ENCODE results near the gene SORD. TPM values are rescaled to one million over a fixed set of nuclear protein-coding genes. Genes with fewer than 3 reads are reported as not detected.

SORD gene
- total RNA-seq, 1 experiment from 2014 or later, result 27.7 TPM

DNA sequence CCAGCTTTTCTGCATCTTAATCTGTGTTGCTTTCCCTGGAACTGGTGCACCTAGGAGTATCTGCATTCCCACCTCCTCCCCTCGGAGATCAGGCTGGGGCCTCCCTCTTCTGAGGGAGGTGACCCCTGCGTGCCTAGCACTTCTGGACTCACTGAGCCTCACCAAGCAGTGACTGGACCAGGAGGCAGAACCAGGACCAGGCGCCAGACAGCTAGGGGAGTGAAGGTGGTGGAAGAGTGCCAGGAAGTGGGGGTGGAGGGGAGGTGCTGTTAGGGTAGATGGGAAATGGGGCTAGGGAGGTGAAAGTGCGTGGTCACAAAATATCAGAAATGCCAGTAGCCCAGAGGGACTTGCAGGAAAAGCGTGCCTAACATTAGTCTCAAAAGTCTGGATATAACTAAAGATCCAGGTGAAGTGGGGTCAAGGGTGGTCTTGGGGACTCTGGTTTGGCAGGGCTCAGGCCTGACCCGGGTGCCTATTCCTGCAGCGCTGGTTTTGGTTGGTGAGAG lies 92.4 kb downstream of the SORD start:
- no peaks in the 10 kb centered on the region for H3K36me3 Mint-ChIP-seq (ENCODE audit: insufficient read depth, unreplicated experiment)
- DNase-seq (ENCODE audit: unreplicated experiment), result no peak
- peaks cover 6% of the 10 kb centered on the region for H3K4me1 Mint-ChIP-seq (ENCODE audit: insufficient read depth, unreplicated experiment)
- H3K9me3 Mint-ChIP-seq (ENCODE audit: unreplicated experiment), result no peaks in the 10 kb centered on the region
- CTCF ChIA-PET, result interaction anchor here (1.1 to 1.2 kb wide), 2 partner anchors 9 to 11 kb away, joined by 4 to 5 read pairs; no protein-coding TSS in a partner anchor
- peaks cover 43% of the 10 kb centered on the region for H3K27me3 Mint-ChIP-seq (ENCODE audit: insufficient read depth, unreplicated experiment)
- no peak overlapping the region for H3K4me3 Mint-ChIP-seq (ENCODE audit: unreplicated experiment)
- TF ChIP-seq CTCF (IDR thresholded peaks at IDR 0.05; ENCODE audit: unreplicated experiment), result no peak
- POLR2A ChIA-PET, result no interaction called here
- no TSS peak for BruUV-seq (replicated peaks)
- H3K27ac Mint-ChIP-seq (ENCODE audit: low read depth, unreplicated experiment), result no peak overlapping the region
- intact Hi-C loops (cut with micrococcal nuclease), result loop anchor here (5.0 kb wide), 1 partner anchor 148 kb away; no protein-coding TSS in a partner anchor

- Mint-ChIP-seq H3K4me3 (ENCODE audit: unreplicated experiment) (no peak overlapping the region), H3K27me3 (ENCODE audit: insufficient read depth, unreplicated experiment) (peaks cover 43% of the 10 kb centered on the region), H3K36me3 (ENCODE audit: insufficient read depth, unreplicated experiment) (no peaks in the 10 kb centered on the region), H3K9me3 (ENCODE audit: unreplicated experiment) (no peaks in the 10 kb centered on the region), H3K27ac (ENCODE audit: low read depth, unreplicated experiment) (no peak overlapping the region), H3K4me1 (ENCODE audit: insufficient read depth, unreplicated experiment) (peaks cover 6% of the 10 kb centered on the region)
- no peak for TF ChIP-seq CTCF (IDR thresholded peaks at IDR 0.05; ENCODE audit: unreplicated experiment)
- BruUV-seq (replicated peaks), result no TSS peak
- DNase-seq (ENCODE audit: unreplicated experiment), result no peak
- intact Hi-C loops (cut with micrococcal nuclease), result loop anchor here (5.0 kb wide), 1 partner anchor 149 kb away; no protein-coding TSS in a partner anchor
- ChIA-PET CTCF (interaction anchor here (0.6 to 1.1 kb wide), 5 partner anchors 10 to 471 kb away, joined by 3 to 4 read pairs (median 3); no protein-coding TSS in a partner anchor), POLR2A (no interaction called here)
Observed at GRCh38 chr15:45116006-45116481, 93.0 kb downstream of the SORD start.

DNA sequence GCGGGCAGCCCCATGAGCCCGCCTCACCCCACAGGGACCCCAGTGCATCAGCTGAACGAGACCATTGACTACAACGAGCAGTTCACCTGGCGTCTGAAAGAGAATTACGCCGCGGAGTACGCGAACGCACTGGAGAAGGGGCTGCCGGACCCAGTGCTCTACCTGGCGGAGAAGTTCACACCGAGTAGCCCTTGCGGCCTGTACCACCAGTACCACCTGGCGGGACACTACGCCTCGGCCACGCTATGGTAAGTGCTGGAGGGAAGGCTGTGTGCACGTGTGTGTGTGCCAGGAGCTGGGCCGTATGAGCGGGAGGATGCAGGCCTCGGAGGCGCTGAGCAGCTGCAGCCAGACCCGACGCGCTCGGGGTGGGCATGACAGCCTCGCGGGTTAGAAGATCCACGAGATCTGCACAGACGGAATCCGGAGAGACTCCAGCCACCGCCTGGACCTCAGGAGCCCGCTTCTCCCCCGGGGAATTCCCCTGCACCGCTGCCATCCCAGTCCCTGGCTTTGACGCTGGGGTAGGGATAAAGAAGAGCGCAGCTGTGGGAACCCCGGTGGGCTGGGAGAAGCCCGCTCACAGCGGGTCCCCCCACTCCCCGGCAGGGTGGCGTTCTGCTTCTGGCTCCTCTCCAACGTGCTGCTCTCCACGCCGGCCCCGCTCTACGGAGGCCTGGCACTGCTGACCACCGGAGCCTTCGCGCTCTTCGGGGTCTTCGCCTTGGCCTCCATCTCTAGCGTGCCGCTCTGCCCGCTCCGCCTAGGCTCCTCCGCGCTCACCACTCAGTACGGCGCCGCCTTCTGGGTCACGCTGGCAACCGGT lies 93.7 kb downstream of the SORD start:
- ChIA-PET POLR2A (no interaction called here), CTCF (interaction anchor here (0.6 to 1.1 kb wide), 6 partner anchors 10 to 470 kb away, joined by 3 to 4 read pairs (median 3); no protein-coding TSS in a partner anchor)
- Mint-ChIP-seq H3K27ac (ENCODE audit: low read depth, unreplicated experiment) (no peak overlapping the region), H3K9me3 (ENCODE audit: unreplicated experiment) (no peaks in the 10 kb centered on the region), H3K4me1 (ENCODE audit: insufficient read depth, unreplicated experiment) (peaks cover 8% of the 10 kb centered on the region), H3K27me3 (ENCODE audit: insufficient read depth, unreplicated experiment) (peaks cover 42% of the 10 kb centered on the region), H3K4me3 (ENCODE audit: unreplicated experiment) (no peak overlapping the region), H3K36me3 (ENCODE audit: insufficient read depth, unreplicated experiment) (no peaks in the 10 kb centered on the region)
- no TSS peak for BruUV-seq (replicated peaks)
- intact Hi-C loops (cut with micrococcal nuclease), result loop anchor here (5.0 kb wide), 1 partner anchor 149 kb away; no protein-coding TSS in a partner anchor
- no peak for DNase-seq (ENCODE audit: unreplicated experiment)
- no peak for TF ChIP-seq CTCF (IDR thresholded peaks at IDR 0.05; ENCODE audit: unreplicated experiment)

Data from MCF 10A (cell line).